NCI-H510A treated with DMSO at 0.1 percent for 48 hours (cell line): ENCODE measurements around the gene TAS2R20.

Source experiments
- DNase-seq: peaks from one replicate; lab custom pipeline; 2025; lab: John Stamatoyannopoulos, UW

The TAS2R20 gene

GRCh38 chr12:10959804-10960203 is 38.3 kb downstream of the TAS2R20 start:
- DNase-seq = no peak

GRCh38 chr12:10957741-10958140 is 40.4 kb downstream of the TAS2R20 start:
- no peak for DNase-seq

- no peak for DNase-seq
These were observed 42.0 kb downstream of the TAS2R20 start for GRCh38 chr12:10956085-10956484.

GRCh38 chr12:10952645-10953044 is 45.5 kb downstream of the TAS2R20 start:
- no peak for DNase-seq
